Measurements from ENCODE around the gene FOXE3.

DNA sequence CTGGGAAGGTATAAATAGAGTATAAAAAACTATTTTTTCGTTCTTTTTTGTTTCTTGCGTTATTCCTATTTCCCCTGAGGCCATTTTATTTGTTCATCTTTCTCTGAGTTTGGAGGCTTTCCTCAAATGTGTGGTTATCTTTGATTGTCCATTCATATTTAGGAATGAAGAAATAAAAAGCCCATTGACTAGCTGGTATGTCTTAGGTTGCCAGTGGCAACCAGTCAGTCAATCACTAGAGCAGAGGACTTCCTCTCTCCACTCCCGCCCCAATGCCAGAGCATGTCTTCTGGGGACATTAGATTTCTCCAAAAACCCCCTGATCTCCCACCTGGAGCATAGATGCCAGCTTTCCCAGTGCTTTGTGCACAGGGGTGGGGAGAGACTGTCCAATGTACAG, 20.7 kb upstream of the FOXE3 start:
- TF ChIP-seq, protein P1, sequence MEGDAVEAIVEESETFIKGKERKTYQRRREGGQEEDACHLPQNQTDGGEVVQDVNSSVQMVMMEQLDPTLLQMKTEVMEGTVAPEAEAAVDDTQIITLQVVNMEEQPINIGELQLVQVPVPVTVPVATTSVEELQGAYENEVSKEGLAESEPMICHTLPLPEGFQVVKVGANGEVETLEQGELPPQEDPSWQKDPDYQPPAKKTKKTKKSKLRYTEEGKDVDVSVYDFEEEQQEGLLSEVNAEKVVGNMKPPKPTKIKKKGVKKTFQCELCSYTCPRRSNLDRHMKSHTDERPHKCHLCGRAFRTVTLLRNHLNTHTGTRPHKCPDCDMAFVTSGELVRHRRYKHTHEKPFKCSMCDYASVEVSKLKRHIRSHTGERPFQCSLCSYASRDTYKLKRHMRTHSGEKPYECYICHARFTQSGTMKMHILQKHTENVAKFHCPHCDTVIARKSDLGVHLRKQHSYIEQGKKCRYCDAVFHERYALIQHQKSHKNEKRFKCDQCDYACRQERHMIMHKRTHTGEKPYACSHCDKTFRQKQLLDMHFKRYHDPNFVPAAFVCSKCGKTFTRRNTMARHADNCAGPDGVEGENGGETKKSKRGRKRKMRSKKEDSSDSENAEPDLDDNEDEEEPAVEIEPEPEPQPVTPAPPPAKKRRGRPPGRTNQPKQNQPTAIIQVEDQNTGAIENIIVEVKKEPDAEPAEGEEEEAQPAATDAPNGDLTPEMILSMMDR (conservative IDR thresholded peaks at IDR 0.05; ENCODE audit: low read depth, low read length), result no peak
- no peak for TF ChIP-seq EZH2phosphoT487 (IDR thresholded peaks at IDR 0.05; ENCODE audit: borderline replicate concordance, low read length)
- no peak for TF ChIP-seq EZH2 (IDR thresholded peaks at IDR 0.05; ENCODE audit: low read length, unreplicated experiment)

Measured in PC-3 (cell line).